Endothelial cell of umbilical vein (primary cell): ENCODE results near the gene CACNA2D3. TPM values are rescaled to one million over a fixed set of nuclear protein-coding genes. Genes with fewer than 3 reads are reported as not detected.

Experiments used
- BruUV-seq: library from RNA; stranded (reverse); fragments of 400-500 nt; replicated peaks from 2 replicates; lab custom pipeline; 2021; lab: Mats Ljungman, UMichigan
- CTCF ChIA-PET: fragments of 300-600, 350-600 bp; sonication (Branson Sonifier 250); formaldehyde crosslinking; loops from one replicate; lab custom pipeline; 2021; ENCODE audit warnings: antibody characterized with exemption, inconsistent platforms; lab: Charles Lee
- POLR2A ChIA-PET: fragments of 300-600, 350-600 bp; sonication (Branson Sonifier 250); formaldehyde crosslinking; loops from one replicate; lab custom pipeline; 2021; ENCODE audit warnings: antibody characterized with exemption, inconsistent platforms; lab: Charles Lee
- DNase-seq: peaks from one replicate; pipeline ENCODE4 v3.0.0-alpha.2; 2011; ENCODE audit warnings: low read depth, low spot score
- FAIRE-seq: peaks from 2 replicates; lab custom pipeline; 2011; peaks lifted over from hg19 to GRCh38; lab: Jason Lieb, UNC
- H2AFZ ChIP-seq: 2 replicates; pipeline ENCODE4 v1.6.0; 2012; ENCODE audit warnings: low read depth, low read length, control low read depth, inconsistent platforms
- H3K27ac ChIP-seq: 2 replicates; pipeline ENCODE4 v1.5.1; 2011; ENCODE audit warnings: low read depth, mild to moderate bottlenecking, control low read depth, low read length, moderate library complexity; ENCODE audit not compliant: insufficient read depth
- H3K27me3 ChIP-seq, 2 experiments: 2 replicates each; pipeline versions ENCODE4 v1.6.0 to v1.6.1; 2011; ENCODE audit warnings: low read length in 2 of 2, mixed read lengths in 1 of 2; ENCODE audit not compliant: control insufficient read depth in 2 of 2, insufficient read depth in 2 of 2
- H3K36me3 ChIP-seq, 2 experiments: 2 replicates in 1 of 2; 3 replicates in 1 of 2; pipeline ENCODE4 v1.5.1; 2011; ENCODE audit warnings: low read length in 2 of 2, mild to moderate bottlenecking in 1 of 2, moderate library complexity in 1 of 2; ENCODE audit not compliant: control insufficient read depth in 2 of 2, insufficient read depth in 2 of 2; ENCODE audit errors: extremely low read depth in 1 of 2
- H3K4me1 ChIP-seq: 3 replicates; pipeline ENCODE4 v1.5.1; 2011; ENCODE audit warnings: mild to moderate bottlenecking, low read length; ENCODE audit not compliant: control insufficient read depth, insufficient read depth; ENCODE audit errors: extremely low read depth
- H3K4me2 ChIP-seq: 2 replicates; pipeline ENCODE4 v1.6.1; 2011; ENCODE audit warnings: low read length, control low read depth, mixed read lengths; ENCODE audit not compliant: insufficient read depth
- H3K4me3 ChIP-seq, 3 experiments: fragments of 200-600 bp in 1 of 3; sonication (generic), shearing (Covaris generic) in 1 of 3; replicated peaks in 1 of 3; 2 replicates each; pipeline ENCODE4 v1.5.1; 2011 to 2016; ENCODE audit warnings: control low read depth in 3 of 3, low read length in 3 of 3, mild to moderate bottlenecking in 2 of 3, inconsistent platforms in 1 of 3, low read depth in 1 of 3, moderate library complexity in 1 of 3; ENCODE audit not compliant: insufficient read depth in 1 of 3
- H3K79me2 ChIP-seq: 2 replicates; pipeline ENCODE4 v1.6.0; 2012; ENCODE audit warnings: low read length, inconsistent platforms; ENCODE audit not compliant: control insufficient read depth, insufficient read depth
- H3K9ac ChIP-seq: replicated peaks from 2 replicates; pipeline ENCODE3; 2011; ENCODE audit warnings: low read length, control low read depth; ENCODE audit not compliant: insufficient read depth; ENCODE audit errors: extremely low read depth
- H3K9me1 ChIP-seq: replicated peaks from 3 replicates; pipeline ENCODE4 v1.6.0; 2011; ENCODE audit warnings: mild to moderate bottlenecking, low read length; ENCODE audit not compliant: control insufficient read depth, insufficient read depth; ENCODE audit errors: extremely low read depth
- H3K9me3 ChIP-seq: replicated peaks from 2 replicates; pipeline ENCODE4 v1.5.1; 2012; ENCODE audit warnings: low read length, inconsistent platforms; ENCODE audit not compliant: control insufficient read depth, insufficient read depth
- H4K20me1 ChIP-seq: replicated peaks from 2 replicates; pipeline ENCODE3; 2011; ENCODE audit warnings: mild to moderate bottlenecking, low read length; ENCODE audit not compliant: control insufficient read depth, insufficient read depth; ENCODE audit errors: extremely low read depth
- CTCF ChIP-seq, 2 donors: IDR thresholded peaks; 1 replicate in 1 of 2; 2 replicates in 1 of 2; pipeline ENCODE4 v1.5.1; 2011; ENCODE audit warnings: low read length in 2 of 2, mild to moderate bottlenecking in 2 of 2, moderate library complexity in 2 of 2, control low read depth in 1 of 2, inconsistent platforms in 1 of 2, low read depth in 1 of 2; ENCODE audit not compliant: insufficient read depth in 1 of 2; ENCODE audit errors: extremely low read depth in 1 of 2
- EZH2 ChIP-seq: IDR thresholded peaks from 2 replicates; pipeline ENCODE4 v1.6.1; 2012; ENCODE audit warnings: borderline replicate concordance, low read depth, mild to moderate bottlenecking, moderate library complexity, low read length, inconsistent platforms; ENCODE audit not compliant: severe bottlenecking
- FOS ChIP-seq: IDR thresholded peaks from 2 replicates; pipeline ENCODE4 v1.6.1; 2011; ENCODE audit warnings: mild to moderate bottlenecking, low read length, moderate library complexity, borderline replicate concordance; ENCODE audit not compliant: insufficient read depth
- GATA2 ChIP-seq: IDR thresholded peaks from 2 replicates; pipeline ENCODE4 v1.7.0; 2011; ENCODE audit warnings: low read depth, mild to moderate bottlenecking, moderate library complexity, mixed read lengths, low read length; ENCODE audit not compliant: insufficient read length, insufficient read depth
- JUN ChIP-seq: IDR thresholded peaks from 2 replicates; pipeline ENCODE4 v1.6.1; 2011; ENCODE audit warnings: borderline replicate concordance, low read depth; ENCODE audit not compliant: insufficient read length, insufficient read depth
- MYC ChIP-seq: IDR thresholded peaks from one replicate; pipeline ENCODE4 v1.6.1; 2011; ENCODE audit warnings: mild to moderate bottlenecking, low read depth, low read length
- POLR2A ChIP-seq: IDR thresholded peaks from 2 replicates; pipeline ENCODE4 v1.6.1; 2012; ENCODE audit warnings: low read depth, mild to moderate bottlenecking, control low read depth, low read length
- POLR2AphosphoS5 ChIP-seq: IDR thresholded peaks from 2 replicates; pipeline ENCODE4 v1.6.1; 2012; ENCODE audit warnings: low read depth, mild to moderate bottlenecking, control low read depth, low read length, moderate library complexity; ENCODE audit not compliant: insufficient read depth
- dilution Hi-C: fragments of 300-500 bp; cut with MboI; formaldehyde crosslinking; loops from one replicate; pipeline ENCODE4 v1.15.0; 2019; ENCODE audit warnings: low sequenced_read_pairs; ENCODE audit not compliant: extremely low pct_ligation_motif_present
- intact Hi-C: fragments of 100-400 bp; cut with micrococcal nuclease; formaldehyde crosslinking; loops from one replicate; pipeline ENCODE4 v1.10.0; 2022
- polyA plus RNA-seq, 4 experiments: library from polyadenylated mRNA; depleted of rRNA in 3 of 4; stranded (reverse) in 3 of 4; unstranded in 1 of 4; fragments of >200 nt; gene quantifications; 2 replicates each; pipeline versions ENCODE4 v1.2.1 to v1.2.3, GENCODE V29; 2011 to 2012; ENCODE audit warnings: missing spikeins in 1 of 4
- total RNA-seq: library from RNA; stranded (reverse); gene quantifications from 2 replicates; pipeline ENCODE4 v1.2.3, GENCODE V29; 2021
- TF ChIP-seq, protein P1 (sequence below): IDR thresholded peaks from 2 replicates; pipeline ENCODE4 v1.6.1; 2011; ENCODE audit not compliant: insufficient read depth, insufficient read length

CACNA2D3 gene
- total and polyA plus RNA-seq, 2 donors (not counting 3 experiments of a cell fraction or from before 2014, with no cell fraction given): not detected

GRCh38 chr3:54604495-54604894, 482.1 kb downstream of the CACNA2D3 start:
- intact Hi-C loops: no loop called here
- Histone ChIP-seq H3K4me2 (no peak overlapping the region), H3K79me2 (no peaks in the 10 kb centered on the region), H3K27ac (no peak overlapping the region), H3K4me1 (no peaks in the 10 kb centered on the region), H4K20me1 (no peaks in the 10 kb centered on the region), H3K27me3 (no peaks in the 10 kb centered on the region), H3K9ac (no peak overlapping the region), H3K9me1 (no peaks in the 10 kb centered on the region), H3K9me3 (peaks cover 15% of the 10 kb centered on the region), H3K4me3 (no peak overlapping the region), H3K36me3 (no peaks in the 10 kb centered on the region), H2AFZ (no peak overlapping the region)
- CTCF ChIA-PET: no interaction called here
- TF ChIP-seq EZH2: no peak
- no peak for TF ChIP-seq POLR2A
- no peak for TF ChIP-seq FOS
- no peak for TF ChIP-seq MYC
- no peak for TF ChIP-seq GATA2
- TF ChIP-seq POLR2AphosphoS5: no peak
- TF ChIP-seq, protein P1, sequence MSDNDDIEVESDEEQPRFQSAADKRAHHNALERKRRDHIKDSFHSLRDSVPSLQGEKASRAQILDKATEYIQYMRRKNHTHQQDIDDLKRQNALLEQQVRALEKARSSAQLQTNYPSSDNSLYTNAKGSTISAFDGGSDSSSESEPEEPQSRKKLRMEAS: no peak
- no peak for TF ChIP-seq CTCF (IDR thresholded peaks at IDR 0.05; ENCODE audit: extremely low read depth in 1 of 2, insufficient read depth in 1 of 2, low read depth in 1 of 2, low read length in 2 of 2)
- no peak for TF ChIP-seq JUN
- FAIRE-seq: no peak
- no peak for DNase-seq
- dilution Hi-C loops: no loop called here
- POLR2A ChIA-PET: no interaction called here
- no TSS peak for BruUV-seq
